H1 (cell line): ENCODE data around the gene EYA2. TPM values are rescaled to one million over a fixed set of nuclear protein-coding genes. Genes with fewer than 3 reads are reported as not detected.

ENCODE experiments used
- CTCF ChIA-PET: fragments of 300-600 bp; sonication (Branson Sonifier 250); formaldehyde crosslinking; loops from one replicate; lab custom pipeline; 2021; ENCODE audit not compliant: partially characterized antibody; lab: Charles Lee
- POLR2A ChIA-PET: fragments of 300-600 bp; sonication (Branson Sonifier 250); formaldehyde crosslinking; loops from one replicate; lab custom pipeline; 2021; ENCODE audit warnings: inconsistent platforms; ENCODE audit not compliant: partially characterized antibody; lab: Charles Lee
- DNase-seq, 2 experiments: peaks; one replicate each; pipeline versions ENCODE4 v3.0.0 to v3.0.0-alpha.2; 2010 to 2022; ENCODE audit warnings: low spot score in 2 of 2, low read depth in 1 of 2, mixed read lengths in 1 of 2
- FAIRE-seq: peaks from 2 replicates; lab custom pipeline; 2011; peaks lifted over from hg19 to GRCh38; lab: Jason Lieb, UNC
- H2AFZ ChIP-seq: 2 replicates; pipeline ENCODE4 v1.8.1; 2012; ENCODE audit warnings: low read length, inconsistent platforms
- H2AK5ac ChIP-seq: 2 replicates; pipeline ENCODE4 v1.6.1; 2013; ENCODE audit warnings: low read depth, low read length
- H2BK120ac ChIP-seq: replicated peaks from 2 replicates; pipeline ENCODE3; 2013; ENCODE audit warnings: low read depth, low read length, inconsistent platforms
- H2BK12ac ChIP-seq: 2 replicates; pipeline ENCODE4 v1.6.1; 2013; ENCODE audit warnings: low read depth, low read length
- H2BK15ac ChIP-seq: 2 replicates; pipeline ENCODE4 v1.6.1; 2013; ENCODE audit warnings: low read length
- H2BK20ac ChIP-seq: 2 replicates; pipeline ENCODE4 v1.6.1; 2013; ENCODE audit warnings: low read length
- H2BK5ac ChIP-seq: 2 replicates; pipeline ENCODE4 v1.6.1; 2013; ENCODE audit warnings: low read depth, low read length
- H3K14ac ChIP-seq: 2 replicates; pipeline ENCODE4 v1.6.1; 2013; ENCODE audit warnings: inconsistent platforms; ENCODE audit not compliant: insufficient read length
- H3K18ac ChIP-seq: 2 replicates; pipeline ENCODE4 v1.6.1; 2013; ENCODE audit warnings: low read length; ENCODE audit errors: extremely low read depth
- H3K23ac ChIP-seq: 2 replicates; pipeline ENCODE4 v1.6.1; 2013; ENCODE audit warnings: inconsistent platforms; ENCODE audit not compliant: insufficient read length
- H3K23me2 ChIP-seq: 2 replicates; pipeline ENCODE4 v1.6.1; 2013; ENCODE audit warnings: low read depth, low read length
- H3K27ac ChIP-seq: 2 replicates; pipeline ENCODE4 v1.6.1; 2011; ENCODE audit warnings: low read depth, low read length, inconsistent platforms
- H3K27me3 ChIP-seq, 4 experiments: replicated peaks in 1 of 4; 1 replicate in 1 of 4; 2 replicates in 3 of 4; pipeline versions ENCODE4 v1.6.1 to v1.8.1; 2011 to 2013; ENCODE audit warnings: low read length in 3 of 4, mild to moderate bottlenecking in 3 of 4, inconsistent platforms in 2 of 4, mixed read lengths in 2 of 4, moderate library complexity in 1 of 4; ENCODE audit not compliant: control insufficient read depth in 3 of 4, insufficient read depth in 3 of 4; ENCODE audit errors: extremely low read depth in 1 of 4
- H3K36me3 ChIP-seq, 4 experiments: 2 replicates each; pipeline versions ENCODE4 v1.6.1 to v1.8.1; 2011 to 2013; ENCODE audit warnings: mild to moderate bottlenecking in 4 of 4, low read length in 3 of 4, moderate library complexity in 2 of 4, control low read depth in 1 of 4, inconsistent platforms in 1 of 4; ENCODE audit not compliant: insufficient read depth in 4 of 4, control insufficient read depth in 2 of 4
- H3K4ac ChIP-seq: replicated peaks from 2 replicates; pipeline ENCODE3; 2013; ENCODE audit warnings: low read length, low read depth, mixed read lengths, inconsistent platforms; ENCODE audit not compliant: insufficient read length
- H3K4me1 ChIP-seq, 4 experiments: replicated peaks in 1 of 4; 1 replicate in 1 of 4; 2 replicates in 3 of 4; pipeline versions ENCODE4 v1.6.1 to v1.8.1; 2011 to 2013; ENCODE audit warnings: low read length in 3 of 4, inconsistent platforms in 2 of 4, mixed read lengths in 1 of 4; ENCODE audit not compliant: insufficient read depth in 4 of 4, control insufficient read depth in 3 of 4
- H3K4me2 ChIP-seq, 2 experiments: 2 replicates each; pipeline versions ENCODE4 v1.6.1 to v1.8.1; 2011 to 2013; ENCODE audit warnings: low read depth in 2 of 2, low read length in 2 of 2, control low read depth in 1 of 2, inconsistent platforms in 1 of 2, mild to moderate bottlenecking in 1 of 2; ENCODE audit not compliant: insufficient read depth in 1 of 2
- H3K4me3 ChIP-seq, 4 experiments: fragments of 200-600, 300-600 bp in 1 of 4; sonication (generic), shearing (Covaris generic), sonication (Bioruptor Twin) in 1 of 4; 2 replicates each; pipeline versions ENCODE4 v1.5.1 to v1.8.1; 2011 to 2016; ENCODE audit warnings: low read length in 4 of 4, low read depth in 3 of 4, control low read depth in 2 of 4, inconsistent platforms in 2 of 4, mild to moderate bottlenecking in 2 of 4, mixed read lengths in 1 of 4, moderate library complexity in 1 of 4; ENCODE audit not compliant: insufficient read depth in 2 of 4; ENCODE audit errors: extremely low read depth in 1 of 4
- H3K56ac ChIP-seq: replicated peaks from 2 replicates; pipeline ENCODE3; 2013; ENCODE audit warnings: low read depth, mild to moderate bottlenecking, mixed read lengths, low read length, inconsistent platforms; ENCODE audit not compliant: insufficient read length
- H3K79me1 ChIP-seq: 2 replicates; pipeline ENCODE4 v1.6.1; 2013; ENCODE audit warnings: low read depth, low read length, control low read depth
- H3K79me2 ChIP-seq, 2 experiments: 2 replicates each; pipeline versions ENCODE4 v1.6.1 to v1.8.1; 2012 to 2013; ENCODE audit warnings: low read length in 2 of 2, mild to moderate bottlenecking in 2 of 2, inconsistent platforms in 1 of 2; ENCODE audit not compliant: insufficient read depth in 2 of 2, control insufficient read depth in 1 of 2
- H3K9ac ChIP-seq, 4 experiments: replicated peaks in 1 of 4; 1 replicate in 1 of 4; 2 replicates in 3 of 4; pipeline versions ENCODE4 v1.6.1 to v1.8.1; 2011 to 2013; ENCODE audit warnings: low read depth in 3 of 4, low read length in 3 of 4, control low read depth in 2 of 4, mild to moderate bottlenecking in 2 of 4, moderate library complexity in 2 of 4, inconsistent platforms in 1 of 4; ENCODE audit errors: extremely low read depth in 1 of 4
- H3K9me3 ChIP-seq, 2 experiments: 2 replicates each; pipeline versions ENCODE4 v1.6.1 to v1.8.1; 2012 to 2013; ENCODE audit warnings: mild to moderate bottlenecking in 2 of 2, moderate library complexity in 2 of 2, control low read depth in 1 of 2, inconsistent platforms in 1 of 2, low read depth in 1 of 2, low read length in 1 of 2, mixed read lengths in 1 of 2; ENCODE audit not compliant: insufficient read depth in 2 of 2
- H4K20me1 ChIP-seq, 2 experiments: replicated peaks in 1 of 2; 2 replicates each; pipeline versions ENCODE3 to v1.8.1; 2011 to 2013; ENCODE audit warnings: inconsistent platforms in 2 of 2, low read length in 2 of 2, mild to moderate bottlenecking in 1 of 2; ENCODE audit not compliant: insufficient read depth in 2 of 2, control insufficient read depth in 1 of 2
- H4K5ac ChIP-seq: 2 replicates; pipeline ENCODE4 v1.6.1; 2013; ENCODE audit warnings: low read length, low read depth, mixed read lengths, inconsistent platforms; ENCODE audit not compliant: insufficient read length
- H4K8ac ChIP-seq: 2 replicates; pipeline ENCODE4 v1.8.0; 2013; ENCODE audit warnings: mild to moderate bottlenecking, moderate library complexity, low read length, inconsistent platforms; ENCODE audit not compliant: insufficient read depth; ENCODE audit errors: extremely low read depth
- H4K91ac ChIP-seq: replicated peaks from 2 replicates; pipeline ENCODE3; 2013; ENCODE audit warnings: low read length, mixed read lengths, inconsistent platforms; ENCODE audit not compliant: insufficient read length
- ASH2L ChIP-seq: fragments of 200-600, 300-600 bp; sonication (generic); IDR thresholded peaks from one replicate; pipeline ENCODE4 v1.7.1; 2017; ENCODE audit warnings: low read length
- ATF3 ChIP-seq: IDR thresholded peaks from 2 replicates; pipeline ENCODE4 v1.6.1; 2011; ENCODE audit warnings: low read depth, mild to moderate bottlenecking, low read length; ENCODE audit not compliant: insufficient read depth
- CBX8 ChIP-seq: fragments of 300-800, 300-1000 bp; sonication (generic); IDR thresholded peaks from 2 replicates; pipeline ENCODE4 v1.7.1; 2016; ENCODE audit warnings: low read depth, low read length, borderline replicate concordance
- CREB1 ChIP-seq: IDR thresholded peaks from 2 replicates; pipeline ENCODE4 v1.6.1; 2012; ENCODE audit warnings: inconsistent platforms
- FOSL1 ChIP-seq: IDR thresholded peaks from 2 replicates; pipeline ENCODE4 v1.6.1; 2011; ENCODE audit warnings: mild to moderate bottlenecking, low read depth, low read length, moderate library complexity; ENCODE audit not compliant: insufficient read depth
- NANOG ChIP-seq: IDR thresholded peaks from 2 replicates; pipeline ENCODE4 v1.6.1; 2011; ENCODE audit warnings: low read length, low read depth, mild to moderate bottlenecking, inconsistent platforms; ENCODE audit not compliant: insufficient read depth, poor library complexity, severe bottlenecking
- PHF8 ChIP-seq: fragments of 200-600 bp; sonication (generic); conservative IDR thresholded peaks from 2 replicates; pipeline ENCODE4 v1.7.1; 2012; ENCODE audit warnings: low read depth, mild to moderate bottlenecking, inconsistent platforms, low read length, moderate library complexity
- RBBP5 ChIP-seq: IDR thresholded peaks from 2 replicates; pipeline ENCODE4 v1.7.1; 2012; ENCODE audit warnings: low read depth, mild to moderate bottlenecking, inconsistent platforms, low read length, moderate library complexity, borderline replicate concordance
- SP4 ChIP-seq: IDR thresholded peaks from 2 replicates; pipeline ENCODE4 v1.6.1; 2012; ENCODE audit warnings: low read length, inconsistent platforms
- SRF ChIP-seq: IDR thresholded peaks from 2 replicates; pipeline ENCODE4 v1.6.1; 2011; ENCODE audit warnings: mild to moderate bottlenecking, low read depth, low read length, moderate library complexity
- SUZ12 ChIP-seq: fragments of 200-600 bp; sonication (generic); IDR thresholded peaks from 2 replicates; pipeline ENCODE4 v1.6.1; 2012; ENCODE audit warnings: mild to moderate bottlenecking, inconsistent platforms, low read length, moderate library complexity, mixed read lengths
- TAF7 ChIP-seq: optimal IDR thresholded peaks from 2 replicates; pipeline ENCODE3; 2011; ENCODE audit warnings: low read depth, mild to moderate bottlenecking, inconsistent platforms, low read length, moderate library complexity, borderline replicate concordance
- WGBS, 2 experiments: shearing (Covaris generic) in 1 of 2; methylation state at CpG; one replicate each; pipeline versions ENCODE4 v1.1.6 to v1.1.7; 2013 to 2015; ENCODE audit warnings: low lambda C conversion rate in 2 of 2, mixed read lengths in 2 of 2, inconsistent platforms in 1 of 2, low coverage in 1 of 2, missing lambda C conversion rate in 1 of 2; ENCODE audit not compliant: insufficient replicate concordance in 2 of 2, insufficient coverage in 1 of 2, insufficient read length in 1 of 2; ENCODE audit errors: extremely low coverage in 1 of 2, missing lambda C conversion rate in 1 of 2; 5-methylcytosine and 5-hydroxymethylcytosine counted together
- polyA plus RNA-seq, 7 experiments: library from polyadenylated mRNA; depleted of rRNA in 3 of 7; stranded (reverse) in 5 of 7; unstranded in 2 of 7; fragments of >200 nt in 5 of 7; fragments of 200-250 nt in 2 of 7; gene quantifications; 1 replicate in 5 of 7; 2 replicates in 1 of 7; 4 replicates in 1 of 7; pipeline versions ENCODE4 v1.2.1 to v1.2.3, GENCODE V29; 2011 to 2013; ENCODE audit warnings: missing spikeins in 2 of 7, mixed read lengths in 2 of 7
- total RNA-seq: library from RNA; stranded (reverse); fragmentation: NEBNext Ultra II Directional; extraction: Animal tissue kit (Norgen Biotek cat#: 25700); gene quantifications from 2 replicates; pipeline ENCODE4 v1.2.1, GENCODE V29; 2021

Gene EYA2
- total and polyA plus RNA-seq, 2 of the 8 experiments (the other 6 are each of a cell fraction or from before 2014, with no cell fraction given): 1.6 to 1.7 TPM

DNA sequence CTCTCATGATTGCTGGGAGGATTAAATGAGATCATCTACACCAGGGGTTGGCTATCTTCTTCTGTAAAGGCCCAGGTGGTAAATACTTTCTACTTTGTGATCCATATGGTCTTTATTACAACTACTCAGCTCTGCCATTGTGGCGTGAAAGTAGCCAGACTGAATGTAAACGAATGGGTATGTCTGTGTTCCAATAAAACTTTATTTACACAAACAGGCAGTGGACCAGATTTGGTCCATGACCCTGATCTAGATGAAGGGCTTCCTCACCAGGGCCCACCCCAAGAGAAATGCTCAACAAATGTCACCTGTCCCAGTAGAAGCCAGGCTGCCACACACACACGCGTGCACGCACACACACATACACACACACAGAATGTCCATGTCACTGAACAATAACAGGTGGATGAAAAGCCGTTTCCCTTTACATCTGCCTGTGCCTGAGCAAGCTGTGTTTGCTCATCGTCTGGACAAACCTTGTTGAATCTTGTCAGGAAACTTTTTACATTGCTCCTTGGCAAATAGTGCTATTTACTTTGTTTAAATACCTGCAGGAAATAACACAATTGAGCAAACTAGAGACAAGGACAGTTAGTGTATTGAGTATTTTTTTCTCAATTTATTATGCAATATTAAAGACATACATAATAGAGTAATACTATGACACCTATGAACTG is 114.3 kb downstream of the EYA2 start:
- no peak overlapping the region for H3K14ac ChIP-seq
- POLR2A ChIA-PET: no interaction called here
- no peak overlapping the region for H3K56ac ChIP-seq
- H3K23ac ChIP-seq: no peak overlapping the region
- H3K36me3 ChIP-seq: no peaks in the 10 kb centered on the region
- no peaks in the 10 kb centered on the region for H3K79me1 ChIP-seq
- no peak overlapping the region for H2BK12ac ChIP-seq
- no peak overlapping the region for H4K8ac ChIP-seq
- H2BK20ac ChIP-seq: no peak overlapping the region
- no peak overlapping the region for H3K4me3 ChIP-seq
- FAIRE-seq (no peak), DNase-seq (no peak)
- no peak overlapping the region for H4K91ac ChIP-seq
- no peak overlapping the region for H2BK120ac ChIP-seq
- CTCF ChIA-PET: interaction anchor here (0.7 kb wide), 1 partner anchor 233 kb away, joined by 3 read pairs; no protein-coding TSS in a partner anchor
- H2AK5ac ChIP-seq: no peak overlapping the region
- no peak overlapping the region for H3K4ac ChIP-seq
- H3K79me2 ChIP-seq: no peaks in the 10 kb centered on the region
- H2AFZ ChIP-seq: no peak overlapping the region
- no peaks in the 10 kb centered on the region for H3K9me3 ChIP-seq
- no peak overlapping the region for H2BK5ac ChIP-seq
- no peaks in the 10 kb centered on the region for H3K23me2 ChIP-seq
- 91% methylated on average over 7 of the region's 7 CpGs; no CpG with 5 or more reads in 1 of the 2 experiments for WGBS, 2 experiments
- no peaks in the 10 kb centered on the region for H3K4me1 ChIP-seq
- no peak overlapping the region for H3K27ac ChIP-seq
- no peak overlapping the region for H2BK15ac ChIP-seq
- H4K20me1 ChIP-seq: peaks cover 0 to 1% of the 10 kb centered on the region in 2 experiments
- no peak overlapping the region for H3K18ac ChIP-seq
- H3K27me3 ChIP-seq: no peaks in the 10 kb centered on the region
- no peak overlapping the region for H3K4me2 ChIP-seq
- no peak overlapping the region for H4K5ac ChIP-seq
- no peak overlapping the region for H3K9ac ChIP-seq
- TF ChIP-seq CBX8 (no peak), TAF7 (no peak), SP4 (no peak), SUZ12 (no peak), RBBP5 (no peak), PHF8 (no peak), ATF3 (no peak), FOSL1 (no peak), CREB1 (no peak), ASH2L (no peak), SRF (no peak), NANOG (no peak)
